Stimulated activated CD4-positive, alpha-beta T cell treated with anti-CD3 and anti-CD28 coated beads, Interleukin-12 subunit alpha, Interleukin-12 subunit beta, amount 100 ng/mL, for 4 hours (primary cell): ENCODE data around the gene COPG1.
A peak's percentile ranks its signal among the peaks of the same experiment; 100 is the strongest.

Experiments
- DNase-seq: peaks from one replicate; pipeline ENCODE4 v3.0.0-alpha.2; 2020

COPG1 gene

DNA sequence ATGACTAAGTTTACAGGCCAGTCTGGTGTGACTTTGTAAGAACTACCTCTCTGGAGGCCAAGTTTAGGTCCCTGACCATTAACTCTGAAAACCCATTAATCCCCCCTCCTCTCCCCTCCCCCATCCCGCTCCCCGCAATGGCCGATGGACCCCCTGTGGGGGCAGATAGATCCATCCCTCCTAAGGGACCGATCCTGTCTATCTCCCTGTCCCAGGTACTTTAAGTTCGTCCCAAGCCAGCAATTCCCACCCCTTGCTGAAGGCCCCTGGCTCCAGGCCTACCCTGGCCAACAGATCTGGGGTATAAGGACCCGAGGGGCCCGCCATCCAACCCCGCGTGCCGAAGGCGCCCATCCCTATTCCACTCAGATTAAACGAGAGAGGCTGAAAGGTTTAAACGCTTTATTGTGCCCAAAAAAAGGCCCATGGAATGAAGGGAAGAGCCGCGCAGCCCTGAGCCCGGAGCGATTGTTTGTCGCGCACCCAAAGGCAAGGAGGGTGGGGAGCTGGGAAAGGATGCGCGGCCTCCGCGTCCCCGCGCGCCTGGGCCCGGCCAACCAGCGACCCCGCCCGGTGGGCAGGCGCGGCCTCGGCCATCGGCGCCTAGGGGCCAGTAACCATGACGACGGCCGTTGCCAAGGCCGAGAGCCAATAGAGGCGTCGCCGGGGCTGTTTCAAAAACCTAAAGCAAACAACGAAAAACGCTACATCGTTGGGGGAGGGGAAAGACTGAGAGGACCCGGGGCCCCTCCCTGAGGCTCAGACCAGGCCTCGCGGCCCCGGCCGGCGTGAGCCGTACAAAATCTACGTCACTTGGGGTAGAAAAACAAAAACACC lies 65.2 kb downstream of the COPG1 start:
- DNase-seq = peak; percentile 47

DNA sequence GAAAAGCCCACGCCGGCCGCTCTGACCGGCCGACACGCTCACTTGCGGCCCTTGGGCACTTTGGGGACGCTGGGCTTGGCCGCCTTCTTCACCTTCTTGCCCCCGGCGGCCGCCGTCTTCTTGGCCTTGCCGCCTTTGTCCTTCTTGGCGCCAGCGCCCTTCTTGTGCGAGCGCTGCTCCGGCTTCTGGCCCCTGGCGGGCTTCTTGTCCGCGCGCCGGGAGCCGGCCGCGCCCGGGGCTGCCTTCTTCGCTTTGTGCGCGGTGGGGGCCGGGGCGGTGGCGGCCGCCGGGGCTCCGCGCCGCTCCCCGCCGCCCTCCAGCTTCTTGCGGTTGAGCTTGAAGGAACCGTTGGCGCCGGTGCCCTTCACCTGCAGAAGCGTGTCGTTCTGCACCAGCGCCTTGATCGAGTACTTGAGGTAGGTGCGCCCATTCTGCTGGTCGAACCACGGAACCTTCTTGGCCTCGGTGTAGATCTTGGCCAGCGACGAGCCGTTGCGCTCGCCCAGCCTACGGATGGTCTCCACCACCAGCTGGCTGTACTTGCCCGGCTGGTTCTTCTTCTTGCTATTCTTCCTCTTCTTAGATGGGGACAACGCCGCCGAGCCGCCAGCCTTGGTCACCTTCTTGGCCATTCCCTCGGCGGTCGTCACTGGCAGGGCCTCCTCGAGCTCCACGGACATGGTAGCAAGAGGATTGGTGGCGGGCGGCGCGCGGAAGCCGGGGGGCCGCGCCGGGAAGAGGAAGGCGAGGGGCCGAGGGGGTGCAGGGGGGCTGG lies 66.0 kb downstream of the COPG1 start:
- peak; percentile 25 for DNase-seq

DNA sequence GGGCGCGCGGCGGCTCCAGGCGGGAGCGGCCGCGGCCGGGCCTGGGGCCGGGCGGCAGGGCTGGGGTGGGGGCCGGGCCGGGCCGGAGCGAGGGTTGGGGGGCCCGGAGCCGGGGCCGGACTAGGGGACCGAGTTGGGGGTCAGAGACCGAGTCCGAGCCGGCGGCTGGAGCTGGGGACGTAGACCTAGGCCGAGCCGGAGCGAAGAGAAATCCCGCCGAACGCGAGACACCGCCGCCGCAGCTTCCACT lies 66.5 kb downstream of the COPG1 start:
- DNase-seq = no peak

DNA sequence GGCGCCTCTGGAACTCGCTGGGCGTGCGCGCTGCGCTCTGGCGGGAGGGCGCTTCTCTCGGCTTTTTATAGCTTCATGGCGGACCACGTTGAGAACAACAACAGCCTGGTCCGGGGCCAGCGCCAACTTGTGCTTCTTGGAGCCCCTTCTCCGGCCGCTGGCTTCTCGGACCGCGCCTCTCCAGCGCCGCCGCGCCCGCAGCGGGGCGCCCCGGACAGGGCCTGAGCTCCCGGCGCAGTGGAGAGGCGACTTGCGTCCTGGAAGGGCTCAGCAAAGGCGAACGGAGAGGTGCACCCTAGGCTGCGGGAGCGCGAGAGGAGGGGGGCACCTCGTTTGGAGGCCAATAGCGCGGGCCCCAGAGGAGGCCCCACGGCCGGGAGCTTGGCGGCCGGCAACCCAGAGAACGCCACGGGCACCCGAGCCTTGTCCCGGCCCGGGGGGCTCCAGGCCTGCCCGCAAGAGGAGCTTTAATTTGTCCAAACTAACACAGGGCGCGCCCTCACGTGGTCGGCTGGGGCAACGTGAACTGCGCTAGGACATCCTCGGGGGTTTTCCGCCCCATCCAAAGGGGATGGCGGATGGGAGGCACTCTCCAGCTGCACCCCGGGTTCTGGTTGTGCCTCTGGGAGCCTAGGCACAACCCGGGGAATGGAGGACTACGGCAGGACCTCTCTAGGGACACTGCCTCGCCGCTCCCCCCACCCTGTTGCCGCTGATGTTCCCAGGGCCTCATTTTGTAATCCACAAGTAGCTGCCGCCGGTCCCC lies 67.0 kb downstream of the COPG1 start:
- peak; percentile 92 for DNase-seq

DNA sequence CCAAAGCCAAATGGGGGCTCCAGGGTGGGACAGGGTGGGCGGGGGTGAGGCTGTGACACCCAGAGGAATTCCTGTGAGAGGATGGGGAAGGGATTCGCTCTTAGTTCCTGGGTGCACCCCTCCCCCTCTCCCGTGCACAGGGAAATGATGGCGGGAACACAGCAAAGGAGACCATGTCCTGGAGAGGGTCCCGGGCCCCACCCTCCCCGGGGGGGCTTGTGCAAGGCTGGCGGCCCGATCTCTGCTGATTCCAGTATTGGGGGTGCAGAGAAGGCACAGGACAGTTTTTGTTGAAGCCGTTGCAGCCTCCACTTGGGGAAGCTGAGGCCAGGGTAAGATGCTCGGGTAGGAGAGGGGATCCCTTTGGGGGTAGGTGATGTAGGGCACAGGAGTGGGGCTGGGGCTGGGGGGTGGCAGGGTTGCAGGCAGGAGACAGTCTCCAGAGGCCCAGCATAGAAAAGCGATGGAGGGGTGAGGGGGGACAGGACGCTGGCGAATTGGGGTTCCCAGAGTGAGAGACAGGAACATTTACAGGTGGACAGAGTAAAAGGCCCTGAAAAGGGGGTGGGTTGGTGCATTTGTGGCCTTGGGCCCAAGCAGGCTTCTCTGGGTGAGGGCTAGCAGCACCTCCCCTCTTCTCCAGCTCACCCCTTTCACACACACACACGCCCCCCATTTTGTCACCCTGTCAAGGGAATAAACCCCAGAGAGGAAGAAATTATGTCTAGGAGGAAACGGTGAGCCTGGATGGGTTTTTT lies 67.8 kb downstream of the COPG1 start:
- no peak for DNase-seq

DNA sequence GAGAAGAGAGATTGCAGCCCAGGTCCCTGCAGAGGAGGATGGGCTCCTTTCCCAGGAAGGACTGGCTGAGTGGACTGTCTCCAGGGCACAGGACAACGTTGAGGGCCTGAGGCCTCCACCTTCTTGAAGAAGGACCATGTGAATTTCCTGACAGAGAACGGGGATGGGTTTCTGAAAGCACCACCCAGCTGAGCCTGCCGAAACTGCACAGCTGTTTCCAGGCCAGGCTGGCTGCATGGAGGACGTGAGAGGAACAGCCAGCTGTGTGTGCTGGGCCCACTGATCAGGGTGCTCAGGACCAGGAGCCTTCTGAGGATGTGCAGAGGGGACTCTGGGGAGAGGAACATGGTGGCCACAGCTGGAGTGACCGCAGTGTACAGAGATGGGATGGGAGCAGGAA lies 68.4 kb downstream of the COPG1 start:
- no peak for DNase-seq

DNA sequence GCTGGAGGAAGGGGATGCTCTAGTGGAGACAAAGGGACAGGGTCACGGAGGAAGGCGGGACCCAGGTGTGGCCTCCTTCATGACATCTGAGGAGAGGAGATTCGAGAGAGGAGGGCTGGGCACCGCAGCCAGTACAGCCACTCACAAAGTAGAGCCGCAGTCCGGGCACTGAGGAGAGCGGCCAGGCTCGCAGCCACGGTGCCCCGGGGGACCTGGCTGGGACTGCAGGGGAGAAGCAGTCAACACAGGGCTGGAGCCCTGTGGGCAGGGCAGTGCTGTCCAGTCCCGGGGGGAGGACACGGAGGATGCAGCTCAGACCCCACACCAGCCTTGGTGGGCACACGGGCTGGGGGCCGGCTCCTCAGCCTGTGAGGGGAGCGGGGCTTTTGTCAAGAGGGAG lies 69.5 kb downstream of the COPG1 start:
- no peak for DNase-seq

DNA sequence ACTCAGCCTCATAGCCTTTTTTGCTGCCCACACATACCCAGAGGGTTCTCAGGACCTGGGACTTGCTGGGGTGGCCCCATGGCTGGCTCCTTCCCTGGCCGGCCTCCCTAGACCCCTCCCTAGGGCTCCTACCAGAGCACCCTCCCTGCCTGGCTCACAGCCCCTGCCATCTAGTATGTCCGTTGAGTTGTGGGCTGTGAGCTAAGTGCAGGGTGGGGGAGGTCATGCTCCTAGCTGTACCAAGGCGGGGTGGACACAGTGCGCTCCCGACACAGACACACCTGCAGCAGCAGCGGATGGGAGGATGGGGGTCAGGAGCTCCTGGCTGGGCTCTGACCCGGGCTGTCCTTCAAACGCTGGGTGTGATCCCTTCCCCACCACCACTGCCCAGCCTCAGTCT lies 70.9 kb downstream of the COPG1 start:
- no peak for DNase-seq

DNA sequence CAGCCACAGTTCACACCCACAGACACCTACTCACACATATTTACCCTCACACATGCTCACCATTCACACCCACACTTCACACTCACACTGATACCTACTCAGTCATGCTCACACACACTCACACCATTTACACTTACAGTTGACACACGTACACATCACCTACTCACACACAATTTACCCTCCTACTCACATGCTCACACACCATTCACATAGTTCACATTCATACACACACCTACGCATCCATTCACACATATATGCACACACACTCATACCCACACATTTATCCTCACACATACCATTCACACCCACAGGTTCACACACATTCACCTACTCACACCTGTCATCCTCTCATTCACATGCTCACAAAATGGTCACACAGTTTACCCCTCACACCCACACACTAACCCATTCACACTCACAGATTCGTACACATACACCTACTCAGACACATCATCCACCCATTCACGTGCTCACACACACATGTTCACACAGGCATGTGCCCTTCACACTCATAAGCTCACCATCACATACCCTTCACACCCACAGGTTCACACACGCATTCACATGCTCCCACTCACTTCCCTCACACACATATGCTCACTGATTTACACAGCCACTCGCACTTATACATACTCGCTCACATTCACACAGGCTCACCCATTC lies 71.5 kb downstream of the COPG1 start:
- DNase-seq = no peak

DNA sequence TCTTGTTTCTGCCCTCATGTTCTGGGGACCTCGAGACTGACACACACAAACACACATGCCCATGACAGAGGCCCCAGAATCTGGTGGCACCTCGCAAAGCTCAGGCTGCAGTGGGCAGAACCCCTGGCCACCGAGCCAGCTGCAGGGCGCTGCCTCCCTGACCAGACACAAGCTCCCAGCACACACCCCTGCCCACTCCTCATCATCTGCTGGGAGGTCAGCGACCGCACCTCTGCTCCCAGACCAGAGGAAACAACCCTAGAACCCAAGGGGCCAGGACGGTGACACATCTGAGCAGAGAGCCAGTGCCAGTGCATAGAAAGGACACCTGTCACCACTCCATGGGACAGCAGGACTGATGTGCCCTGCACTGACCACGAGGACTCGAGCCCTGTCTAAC lies 72.5 kb downstream of the COPG1 start:
- no peak for DNase-seq

DNA sequence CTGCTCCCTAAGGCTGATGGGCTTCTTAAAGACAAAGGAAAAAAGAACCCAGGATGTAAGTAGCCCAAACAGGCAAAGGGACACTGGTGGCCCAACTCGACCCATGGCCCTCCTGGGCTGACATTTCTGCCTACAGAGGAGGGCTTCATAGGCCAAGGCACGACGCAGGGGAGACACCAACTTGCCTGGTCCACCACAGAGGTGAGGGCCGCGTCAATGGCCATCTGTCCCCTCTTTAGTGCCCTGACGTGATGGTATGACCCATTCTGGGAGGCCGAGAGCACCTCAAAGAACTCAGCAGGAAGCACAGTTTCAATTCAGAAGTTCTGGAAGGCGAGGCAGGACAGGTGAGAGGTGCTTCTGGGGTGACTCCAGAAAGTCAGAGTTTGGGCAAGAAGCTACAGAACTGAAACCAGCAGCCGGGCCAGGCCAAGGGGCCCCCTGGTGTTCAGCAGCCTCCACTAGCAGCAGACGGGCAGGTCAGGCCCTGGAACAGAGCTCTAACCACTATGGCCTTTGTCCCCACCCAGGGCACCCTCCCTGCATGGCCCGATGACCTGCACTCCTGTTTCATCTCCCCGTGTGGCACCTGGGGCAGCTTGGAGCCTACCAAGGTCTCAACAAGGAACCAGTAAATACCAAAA lies 74.4 kb downstream of the COPG1 start:
- DNase-seq = no peak

DNA sequence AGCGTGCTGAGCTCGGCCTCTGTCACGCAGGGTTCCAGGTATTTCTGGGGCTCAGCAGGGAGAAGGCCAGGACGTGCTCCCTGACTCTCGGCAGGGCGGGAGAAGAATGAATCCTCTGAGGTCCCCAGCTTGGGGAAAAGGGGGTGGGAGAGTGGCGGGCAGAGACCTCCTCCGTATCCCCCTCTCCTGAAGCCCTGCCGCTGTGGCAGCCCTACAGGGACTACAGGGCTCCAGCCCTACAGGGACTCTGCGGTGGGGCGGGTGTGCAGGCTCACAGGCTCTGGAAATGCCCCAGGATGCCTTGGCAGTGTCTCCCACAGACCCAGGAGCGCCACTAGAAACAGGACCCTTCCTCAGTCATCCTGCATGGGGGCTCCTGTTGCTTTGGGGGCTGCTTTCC lies 75.4 kb downstream of the COPG1 start:
- no peak for DNase-seq

DNA sequence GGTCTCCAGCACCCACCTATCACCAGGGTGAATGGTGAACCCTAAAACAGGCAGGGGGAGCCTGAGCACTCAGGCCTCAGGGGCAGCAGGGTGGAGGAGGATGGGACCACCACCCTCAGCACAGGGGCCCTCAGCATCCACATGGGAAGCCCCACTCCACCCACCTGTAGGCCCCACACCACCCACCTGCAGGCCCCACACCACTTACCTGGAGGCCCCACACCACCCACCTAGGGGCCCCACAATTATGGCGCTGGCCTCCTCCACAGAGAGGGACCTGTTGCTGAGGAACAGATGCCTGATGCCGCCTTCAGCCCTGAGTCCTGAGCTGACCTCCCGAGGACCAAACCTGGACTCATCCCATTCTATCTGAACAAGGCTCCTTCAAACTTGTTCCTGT lies 76.0 kb downstream of the COPG1 start:
- DNase-seq = no peak

DNA sequence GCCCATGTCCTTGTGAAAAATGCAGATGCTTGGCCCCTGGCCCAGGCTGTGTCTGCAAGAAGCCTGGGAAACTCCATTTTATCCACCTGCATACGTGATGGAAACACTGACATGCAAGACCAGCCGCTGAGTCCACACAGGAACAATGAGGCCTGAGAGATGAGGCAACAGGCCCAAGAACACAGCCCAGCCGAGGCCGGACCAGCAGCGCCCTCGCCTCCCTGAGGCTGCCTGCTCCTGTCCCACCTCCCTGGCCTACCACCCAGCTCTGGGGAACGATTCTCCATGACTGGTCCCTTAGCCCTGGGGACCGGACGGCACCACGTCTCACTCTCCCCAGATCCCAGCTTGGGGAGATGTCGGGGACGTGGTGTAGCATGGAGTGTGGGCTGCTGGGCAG lies 76.7 kb downstream of the COPG1 start:
- DNase-seq = no peak

DNA sequence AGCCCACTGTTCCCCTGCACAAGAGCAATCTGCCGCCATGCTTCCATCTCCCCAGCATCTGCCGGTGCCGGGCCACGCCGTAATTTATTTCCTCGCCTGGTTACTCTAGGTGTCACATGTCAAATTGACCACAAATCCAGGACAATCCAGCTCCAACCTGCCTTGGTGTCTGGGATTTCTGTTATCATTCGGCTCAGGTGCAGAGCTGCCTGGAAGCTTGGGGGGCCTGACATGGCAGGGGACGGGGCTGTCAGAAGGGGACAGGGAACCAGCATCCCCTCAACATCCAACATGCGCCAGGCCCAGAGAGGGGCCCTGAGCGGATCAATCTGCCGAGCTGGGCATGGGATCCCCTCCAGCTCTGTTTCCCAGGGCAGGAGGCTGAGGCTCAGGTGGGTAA lies 77.2 kb downstream of the COPG1 start:
- no peak for DNase-seq
